IPS-11a (cell line): ENCODE measurements around the gene PRDX3.
A peak's percentile ranks its signal among the peaks of the same experiment; 100 is the strongest.

ENCODE experiments used
- H3K4me3 ChIP-seq: one replicate; pipeline ENCODE4 v1.5.1; 2013; ENCODE audit warnings: low read depth, low read length, control low read depth

The PRDX3 gene

GRCh38 chr10:119178372-119179119, at the start of gene PRDX3:
PRDX3 (minus strand) TSS chr10:119178812; CDS start chr10:119178790, 22 bp downstream.
- peak within 1 kb of the TSS; percentile 95 for H3K4me3 ChIP-seq

DNA sequence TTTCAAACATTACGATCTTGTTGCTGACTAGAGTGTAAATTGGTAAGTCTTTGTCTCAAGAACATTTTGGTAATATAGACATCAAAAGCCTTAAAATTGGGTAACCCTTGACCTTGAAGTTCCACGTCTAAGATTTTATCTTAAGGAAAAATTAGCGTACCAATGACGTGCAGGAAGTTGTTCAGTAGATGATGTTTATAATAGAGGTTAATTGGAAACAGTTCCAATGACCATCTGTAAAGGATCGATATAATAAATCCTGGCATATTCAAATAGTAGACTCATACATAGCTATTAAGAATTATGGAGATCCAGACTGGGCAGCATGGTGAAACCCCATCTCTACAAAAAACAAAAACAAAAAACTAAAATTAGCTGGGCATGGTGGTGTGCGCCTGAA, 49.2 kb upstream of the PRDX3 start:
- H3K4me3 ChIP-seq, result no peak overlapping the region

DNA sequence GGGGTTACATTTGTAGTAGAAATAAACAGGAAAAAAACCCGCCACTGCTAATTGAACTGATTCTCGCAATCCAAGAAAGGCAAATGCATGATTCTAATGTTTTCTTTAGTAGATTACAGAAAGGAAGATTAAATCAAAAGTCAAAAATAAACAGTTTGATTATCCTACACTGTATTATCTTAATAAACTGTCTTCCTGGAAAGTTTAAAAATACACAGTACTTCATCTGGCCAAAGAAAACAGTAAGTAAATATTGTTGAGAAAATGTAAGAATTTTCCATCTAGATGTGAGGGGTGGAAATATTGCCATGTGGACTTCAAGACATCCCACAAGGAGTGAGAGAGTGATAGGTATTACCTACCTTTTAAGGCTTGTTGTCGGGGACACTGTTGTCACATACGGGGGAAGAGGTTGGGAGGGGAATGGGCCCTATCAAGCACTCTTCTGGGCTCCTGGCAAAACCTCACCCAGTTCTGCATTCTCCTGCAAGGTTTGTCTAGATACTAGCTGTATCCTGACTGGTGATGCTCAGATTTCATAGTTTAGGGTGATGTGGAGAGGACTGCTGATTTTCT, 46.6 kb upstream of the PRDX3 start:
- H3K4me3 ChIP-seq, result no peak overlapping the region

- H3K4me3 ChIP-seq, result no peak overlapping the region
These were observed 44.4 kb upstream of the PRDX3 start for GRCh38 chr10:119222966-119223386.

- no peak overlapping the region for H3K4me3 ChIP-seq
These were observed 43.9 kb upstream of the PRDX3 start for GRCh38 chr10:119222537-119222936.

- H3K4me3 ChIP-seq, result no peak overlapping the region
These were observed 43.1 kb upstream of the PRDX3 start for GRCh38 chr10:119221666-119222065.

- H3K4me3 ChIP-seq, result no peak overlapping the region
These were observed 42.6 kb upstream of the PRDX3 start for GRCh38 chr10:119221201-119221600.

- H3K4me3 ChIP-seq, result no peak overlapping the region
These were observed 41.3 kb upstream of the PRDX3 start for GRCh38 chr10:119219871-119220270.

- H3K4me3 ChIP-seq, result no peak overlapping the region
These were observed 39.4 kb upstream of the PRDX3 start for GRCh38 chr10:119217991-119218490.

DNA sequence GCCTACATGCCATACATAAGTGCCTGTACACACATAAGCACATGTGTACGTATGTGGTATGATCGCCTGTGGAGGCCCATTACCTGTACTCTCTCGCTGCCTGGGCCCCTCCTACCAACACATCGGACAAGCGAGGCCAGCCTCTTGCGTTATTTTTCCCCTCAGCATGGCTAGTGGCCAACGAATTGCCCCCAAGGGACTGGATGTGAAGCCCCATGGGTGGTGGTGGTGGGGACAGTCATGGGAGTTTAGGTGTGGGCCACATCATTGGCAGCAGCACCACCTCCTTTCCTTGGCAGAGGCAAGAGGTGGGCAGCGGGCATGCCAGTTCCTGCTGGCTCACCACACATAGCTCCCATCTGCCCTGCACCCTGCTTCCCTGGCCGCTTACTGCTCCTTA, 38.8 kb upstream of the PRDX3 start:
- no peak overlapping the region for H3K4me3 ChIP-seq

GRCh38 chr10:119216127-119216526, 37.5 kb upstream of the PRDX3 start:
- H3K4me3 ChIP-seq, result no peak overlapping the region

DNA sequence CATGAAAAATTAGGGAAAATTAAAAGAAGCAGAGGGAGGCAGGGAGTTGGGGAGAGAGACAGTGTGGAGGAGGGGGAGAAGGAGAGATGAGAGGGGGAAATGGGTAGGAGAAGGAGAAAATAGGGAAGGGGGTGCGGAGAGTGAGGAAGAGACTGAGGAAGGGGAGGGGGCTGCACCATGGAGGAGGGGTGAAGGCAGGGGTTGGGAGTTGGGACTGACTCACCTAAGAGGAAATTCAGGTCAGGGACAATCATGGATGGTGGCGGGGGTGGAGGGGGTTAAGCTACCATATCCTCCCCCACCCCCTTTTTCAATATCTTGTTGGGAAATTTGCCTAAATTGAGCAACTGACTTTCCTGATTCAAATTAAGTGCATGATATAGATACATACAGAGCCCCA, 36.8 kb upstream of the PRDX3 start:
- no peak overlapping the region for H3K4me3 ChIP-seq

DNA sequence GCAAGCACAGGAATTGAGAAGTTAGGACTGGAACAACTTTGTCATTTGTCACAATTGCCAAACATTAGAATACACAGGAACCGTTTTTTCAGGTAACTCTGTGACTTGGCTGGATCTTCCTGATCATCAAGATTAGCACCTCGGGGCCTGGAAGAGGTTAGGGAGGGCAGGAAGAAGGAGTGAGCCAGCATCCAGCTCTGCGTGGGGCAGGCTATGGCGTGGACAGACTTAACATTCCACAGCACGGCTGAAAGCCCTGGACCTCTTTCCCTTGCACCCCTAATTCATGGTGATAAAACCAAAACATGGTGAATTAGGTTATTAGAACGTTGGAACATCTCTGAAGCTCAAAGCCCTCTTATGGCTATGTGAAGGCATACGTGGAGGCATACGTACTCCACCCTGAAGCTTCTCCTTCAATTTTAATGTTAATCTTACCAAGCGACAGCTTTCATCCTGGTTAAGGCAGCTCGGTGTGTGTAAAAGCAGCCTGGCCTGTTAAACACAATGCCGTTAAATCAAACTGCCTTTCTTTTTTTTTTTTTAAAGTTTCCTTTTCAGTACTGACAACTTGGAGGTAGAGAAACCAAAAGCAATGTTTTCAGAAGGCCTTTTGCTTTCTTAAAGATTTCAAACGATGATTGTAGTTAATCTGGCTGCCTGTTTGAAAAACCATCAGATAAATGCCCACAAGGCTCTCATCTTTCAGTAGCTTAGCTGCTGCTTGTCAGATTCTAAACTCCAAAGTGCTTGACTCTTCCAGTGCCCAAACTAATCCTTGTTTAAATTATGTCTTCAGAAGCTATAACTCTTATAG, 33.2 kb upstream of the PRDX3 start:
- no peak overlapping the region for H3K4me3 ChIP-seq

DNA sequence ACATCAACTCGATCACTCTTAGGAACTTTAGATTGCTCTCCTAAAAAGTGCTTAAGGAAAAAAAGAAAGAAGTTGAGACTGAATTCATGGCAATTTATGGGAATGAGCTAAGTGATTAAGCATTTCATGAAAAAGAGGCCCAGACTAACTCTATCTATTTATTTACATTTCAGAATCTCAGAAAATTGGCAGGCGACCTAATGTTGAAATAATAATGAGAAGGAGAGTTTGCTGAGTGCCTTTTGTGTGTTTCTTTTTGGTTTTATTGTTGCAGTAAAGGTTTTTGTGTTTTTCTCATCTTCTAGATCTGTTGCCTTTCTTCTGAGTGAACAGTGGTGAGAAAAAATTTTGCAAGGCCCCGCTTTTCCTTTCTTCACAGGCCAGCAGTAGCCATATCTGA, 32.6 kb upstream of the PRDX3 start:
- no peak overlapping the region for H3K4me3 ChIP-seq

- H3K4me3 ChIP-seq, result no peak overlapping the region
These were observed 32.0 kb upstream of the PRDX3 start for GRCh38 chr10:119210633-119211032.

GRCh38 chr10:119209736-119210355, 31.2 kb upstream of the PRDX3 start:
- no peak overlapping the region for H3K4me3 ChIP-seq

- no peak overlapping the region for H3K4me3 ChIP-seq
These were observed 30.6 kb upstream of the PRDX3 start for GRCh38 chr10:119209035-119209735.

DNA sequence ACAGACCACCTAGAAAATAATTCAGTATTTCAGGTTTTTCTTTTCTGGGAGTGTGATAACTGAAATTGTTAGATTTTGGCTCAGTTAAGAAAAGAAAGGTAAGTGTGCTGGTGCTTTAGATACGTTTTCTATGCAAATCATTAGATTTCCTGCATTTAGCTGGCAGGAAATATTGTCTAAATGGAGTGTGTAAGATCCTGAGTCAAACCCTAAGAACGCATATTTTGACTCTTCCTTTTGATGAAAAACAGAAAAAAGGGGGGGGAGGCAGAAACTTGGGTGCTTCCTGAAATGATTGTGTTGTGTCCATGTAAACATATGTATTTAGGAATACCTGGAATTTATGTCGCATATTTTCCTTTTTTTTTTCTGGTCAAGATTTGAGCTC, 29.9 kb upstream of the PRDX3 start:
- H3K4me3 ChIP-seq, result no peak overlapping the region

- H3K4me3 ChIP-seq, result peak overlapping the region; percentile 36
These were observed 29.3 kb upstream of the PRDX3 start for GRCh38 chr10:119207713-119208552.

DNA sequence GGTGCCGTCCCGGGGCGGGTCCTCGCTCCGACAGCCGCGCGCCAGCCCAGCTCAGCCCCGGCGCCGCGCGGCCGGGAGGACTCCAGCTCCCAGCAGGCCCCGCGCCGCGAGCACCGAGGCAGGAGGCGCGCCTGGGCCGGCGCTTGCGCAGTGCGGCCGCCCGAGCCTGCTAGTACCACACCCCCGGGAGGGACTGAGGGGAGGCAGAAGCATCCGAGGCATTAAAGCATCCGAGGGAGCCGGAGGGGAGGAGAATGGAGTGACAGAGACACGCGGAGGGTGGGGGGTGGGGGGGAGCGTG, 28.7 kb upstream of the PRDX3 start, which contains the start of gene GRK5:
Gene GRK5 (plus strand): TSS at position 206 of the 301 bp plus-strand sequence. CDS start 347 bp downstream, outside the sequence.
- H3K4me3 ChIP-seq, result peak within 1 kb of the TSS; percentile 67
